ENCODE data around the gene SMARCC2.

The SMARCC2 gene

DNA sequence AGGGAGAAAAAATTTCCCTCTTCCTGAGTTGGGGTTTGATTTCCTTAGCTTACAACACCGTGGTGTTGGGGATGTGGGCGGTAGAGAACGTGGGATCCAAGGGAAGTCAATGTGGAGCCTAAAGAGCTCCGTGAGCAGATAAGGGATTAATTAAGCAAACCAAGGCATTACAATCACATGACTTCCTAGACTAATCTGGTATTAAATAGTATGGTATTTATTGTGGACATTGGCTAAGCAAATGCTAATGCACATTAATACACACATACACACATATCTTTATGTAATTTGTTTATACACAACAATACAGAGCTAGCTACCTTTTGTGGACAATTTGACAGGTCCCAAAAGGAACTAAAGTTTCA is 33.2 kb upstream of the SMARCC2 start:
- TF ChIP-seq, protein P1, sequence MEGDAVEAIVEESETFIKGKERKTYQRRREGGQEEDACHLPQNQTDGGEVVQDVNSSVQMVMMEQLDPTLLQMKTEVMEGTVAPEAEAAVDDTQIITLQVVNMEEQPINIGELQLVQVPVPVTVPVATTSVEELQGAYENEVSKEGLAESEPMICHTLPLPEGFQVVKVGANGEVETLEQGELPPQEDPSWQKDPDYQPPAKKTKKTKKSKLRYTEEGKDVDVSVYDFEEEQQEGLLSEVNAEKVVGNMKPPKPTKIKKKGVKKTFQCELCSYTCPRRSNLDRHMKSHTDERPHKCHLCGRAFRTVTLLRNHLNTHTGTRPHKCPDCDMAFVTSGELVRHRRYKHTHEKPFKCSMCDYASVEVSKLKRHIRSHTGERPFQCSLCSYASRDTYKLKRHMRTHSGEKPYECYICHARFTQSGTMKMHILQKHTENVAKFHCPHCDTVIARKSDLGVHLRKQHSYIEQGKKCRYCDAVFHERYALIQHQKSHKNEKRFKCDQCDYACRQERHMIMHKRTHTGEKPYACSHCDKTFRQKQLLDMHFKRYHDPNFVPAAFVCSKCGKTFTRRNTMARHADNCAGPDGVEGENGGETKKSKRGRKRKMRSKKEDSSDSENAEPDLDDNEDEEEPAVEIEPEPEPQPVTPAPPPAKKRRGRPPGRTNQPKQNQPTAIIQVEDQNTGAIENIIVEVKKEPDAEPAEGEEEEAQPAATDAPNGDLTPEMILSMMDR (IDR thresholded peaks at IDR 0.05; ENCODE audit: insufficient read depth, low read depth, low read length, missing control alignments), result no peak
- no peak for DNase-seq (ENCODE audit: low read depth)
- peak overlapping the region; percentile 77 for H3K4me3 ChIP-seq (ENCODE audit: low read depth, low read length)

DNA sequence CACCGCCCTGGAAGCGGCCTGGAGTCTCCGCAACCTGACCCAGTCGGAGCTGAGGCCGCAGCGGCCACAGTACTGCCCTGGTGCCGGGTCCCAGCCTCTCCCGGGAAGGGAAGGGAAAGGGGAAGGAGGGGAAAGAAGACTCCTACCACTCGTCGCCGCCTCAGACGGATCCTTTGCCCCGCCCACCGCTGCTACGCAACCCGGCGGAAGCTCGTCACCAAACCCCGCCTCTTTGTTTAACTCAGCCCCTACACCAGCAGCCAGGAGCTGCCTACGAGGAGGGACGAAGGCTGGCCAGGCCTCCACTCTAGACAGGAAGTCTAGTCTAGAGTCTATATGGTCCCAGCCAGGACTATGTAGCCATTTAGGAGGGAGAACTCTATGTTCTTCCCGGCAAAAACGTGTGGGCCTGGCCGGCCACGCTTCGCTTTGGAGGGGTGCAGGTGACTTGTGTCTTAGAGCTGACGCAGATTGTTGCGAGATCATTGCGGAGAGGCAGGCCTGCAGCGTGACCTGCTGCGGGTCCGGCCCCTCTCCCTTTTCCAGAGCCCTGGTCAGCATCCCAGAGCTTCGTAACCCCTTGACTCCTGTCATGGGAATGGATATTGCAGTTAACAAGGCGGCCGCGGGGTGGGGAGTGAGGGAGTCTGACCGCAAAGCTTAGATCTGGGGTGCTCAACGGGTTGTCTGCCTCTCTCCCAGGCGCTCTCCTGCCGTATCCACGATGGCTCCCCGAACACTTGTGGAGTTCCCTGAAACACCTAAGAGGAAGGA is 32.7 kb upstream of the SMARCC2 start, which contains the start of gene RNF41:
Gene RNF41, minus strand, starts transcription at position 166 of the 774 bp plus-strand sequence. CDS start 7,875 bp downstream, outside the sequence.
- peak; percentile 96 for DNase-seq (ENCODE audit: low read depth)
- H3K4me3 ChIP-seq (ENCODE audit: low read depth, low read length), result peak within 1 kb of the TSS; percentile 77
- TF ChIP-seq, protein P1 (IDR thresholded peaks at IDR 0.05; ENCODE audit: insufficient read depth, low read depth, low read length, missing control alignments), result no peak

DNA sequence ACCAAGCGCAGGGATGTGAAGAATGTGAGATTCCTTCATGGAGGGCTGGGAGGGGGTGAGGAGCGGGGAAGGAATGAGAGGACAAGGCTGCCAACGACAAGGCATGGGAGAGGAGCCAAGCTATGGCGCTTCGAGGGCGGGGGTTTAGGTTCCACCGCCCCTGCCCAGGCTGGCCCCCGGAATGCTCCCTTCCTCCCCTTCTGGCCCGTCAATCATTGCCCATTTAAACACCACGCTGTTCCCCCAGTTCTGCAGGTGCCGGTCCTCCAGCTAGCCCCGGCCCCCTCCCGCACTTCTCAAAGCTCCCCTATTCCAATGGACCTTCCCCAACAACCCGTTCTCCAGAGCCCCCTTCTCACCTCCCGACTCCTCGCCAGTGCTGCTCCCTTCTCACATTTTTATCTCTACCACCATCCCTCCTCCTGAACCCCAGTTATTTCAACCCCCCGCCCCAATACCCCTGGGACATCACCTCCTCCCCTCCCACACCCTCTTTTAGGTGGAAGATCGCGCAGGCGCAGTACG is 32.0 kb upstream of the SMARCC2 start:
- TF ChIP-seq, protein P1 (IDR thresholded peaks at IDR 0.05; ENCODE audit: insufficient read depth, low read depth, low read length, missing control alignments), result no peak
- no peak for DNase-seq (ENCODE audit: low read depth)
- H3K4me3 ChIP-seq (ENCODE audit: low read depth, low read length), result peak overlapping the region; percentile 77

DNA sequence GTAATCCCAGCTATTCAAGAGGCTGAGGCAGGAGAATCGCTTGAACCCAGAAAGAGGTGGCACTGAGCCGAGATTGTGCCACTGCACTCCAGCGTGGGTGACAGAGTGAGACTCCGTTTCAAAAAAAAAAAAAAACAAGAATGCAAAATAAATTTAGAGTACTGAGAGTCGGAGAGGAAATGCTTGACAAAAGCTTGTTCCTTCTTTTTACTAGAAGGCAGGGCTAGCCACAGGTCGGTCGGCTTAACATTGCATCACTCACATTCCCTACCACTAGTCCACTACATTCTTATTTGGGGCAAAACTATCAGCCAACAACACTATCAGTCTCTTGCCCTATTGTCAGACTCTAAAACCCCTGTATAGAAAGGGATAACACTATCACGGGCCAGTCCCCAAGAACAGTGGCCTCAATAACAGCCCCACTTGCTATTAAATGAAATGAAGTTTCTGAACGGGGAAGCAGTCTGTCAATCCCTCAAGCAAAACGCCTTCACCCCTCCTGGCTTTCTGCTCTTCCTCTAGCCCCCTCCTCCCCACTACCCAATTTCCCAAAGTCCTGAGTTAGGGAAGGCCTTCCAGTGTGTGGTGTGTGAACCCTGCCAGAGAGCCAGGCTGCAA is 31.4 kb upstream of the SMARCC2 start:
- peak; percentile 41 for DNase-seq (ENCODE audit: low read depth)
- TF ChIP-seq, protein P1 (IDR thresholded peaks at IDR 0.05; ENCODE audit: insufficient read depth, low read depth, low read length, missing control alignments), result no peak
- peak overlapping the region; percentile 77 for H3K4me3 ChIP-seq (ENCODE audit: low read depth, low read length)

DNA sequence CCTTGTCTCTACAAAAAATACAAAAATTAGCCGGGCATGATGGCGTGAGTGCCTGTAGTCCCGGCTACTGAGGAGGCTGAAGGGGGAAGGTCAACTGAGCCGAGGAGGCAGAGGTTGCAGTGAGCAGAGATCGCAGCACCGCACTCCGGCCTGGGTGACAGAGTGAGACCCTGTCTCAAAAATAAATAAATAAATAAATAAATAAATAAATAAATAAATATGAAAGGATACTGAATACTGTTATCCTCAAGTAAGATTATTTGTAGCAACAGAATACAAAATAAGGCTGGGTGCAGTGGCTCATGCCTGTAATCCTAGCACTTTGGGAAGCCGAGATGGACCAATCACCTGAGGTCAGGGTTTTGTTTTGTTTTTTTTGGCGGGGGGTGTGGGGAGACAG is 30.6 kb upstream of the SMARCC2 start:
- DNase-seq (ENCODE audit: low read depth), result no peak
- TF ChIP-seq, protein P1 (IDR thresholded peaks at IDR 0.05; ENCODE audit: insufficient read depth, low read depth, low read length, missing control alignments), result no peak
- H3K4me3 ChIP-seq (ENCODE audit: low read depth, low read length), result no peak overlapping the region

DNA sequence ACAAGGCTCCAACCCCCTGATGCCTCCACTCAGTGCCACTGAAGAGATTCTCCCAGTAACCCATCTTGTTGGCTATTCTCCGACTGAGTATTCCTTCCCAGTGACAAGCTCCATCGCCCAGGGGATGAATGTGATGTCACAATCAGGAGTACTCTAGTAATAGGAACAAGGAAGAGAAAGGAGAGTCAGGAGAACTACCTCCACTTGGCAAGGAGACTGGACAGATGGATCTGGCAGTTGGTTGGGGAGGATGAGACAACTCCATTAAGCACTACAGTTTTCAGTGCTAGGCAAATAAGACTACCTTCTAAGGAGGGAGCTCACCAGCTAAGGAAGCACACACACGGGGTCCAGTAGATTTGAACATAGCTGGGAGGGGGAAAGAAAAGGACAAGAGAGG is 27.2 kb upstream of the SMARCC2 start:
- no peak for DNase-seq (ENCODE audit: low read depth)
- H3K4me3 ChIP-seq (ENCODE audit: low read depth, low read length), result no peak overlapping the region
- TF ChIP-seq, protein P1 (IDR thresholded peaks at IDR 0.05; ENCODE audit: insufficient read depth, low read depth, low read length, missing control alignments), result no peak
